Stimulated activated CD8-positive, alpha-beta memory T cell treated with anti-CD3 and anti-CD28 coated beads, Interleukin-12 subunit alpha, Interleukin-12 subunit beta, amount 100 ng/mL, for 24 hours (primary cell): ENCODE results near the gene CELF1.

Source experiments
- DNase-seq: peaks from one replicate; pipeline ENCODE4 v3.0.0-alpha.2; 2020; ENCODE audit errors: extremely low read depth

The CELF1 gene

DNA sequence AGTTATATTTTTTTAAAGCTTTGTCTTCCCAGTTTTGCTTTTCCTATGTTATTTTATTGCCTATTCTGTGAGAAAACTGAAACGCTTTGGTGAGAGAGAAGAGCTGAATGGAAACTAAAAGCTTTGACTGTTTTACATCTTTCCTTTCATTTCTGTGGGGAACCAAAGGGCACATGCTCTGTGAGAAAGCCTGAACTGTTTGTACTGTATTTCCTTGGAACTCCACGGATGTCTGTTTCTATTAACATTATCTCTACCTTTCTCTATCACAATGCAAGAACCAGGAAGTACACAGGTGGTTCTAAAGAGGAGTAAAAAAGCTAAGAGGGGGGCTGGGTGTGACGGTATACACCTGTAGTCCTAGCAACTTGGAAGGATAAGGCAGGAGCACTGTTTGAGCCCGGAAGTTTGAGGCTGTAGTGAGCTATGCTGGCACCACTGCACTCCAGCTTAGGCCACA is 43.8 kb downstream of the CELF1 start:
- no peak for DNase-seq

DNA sequence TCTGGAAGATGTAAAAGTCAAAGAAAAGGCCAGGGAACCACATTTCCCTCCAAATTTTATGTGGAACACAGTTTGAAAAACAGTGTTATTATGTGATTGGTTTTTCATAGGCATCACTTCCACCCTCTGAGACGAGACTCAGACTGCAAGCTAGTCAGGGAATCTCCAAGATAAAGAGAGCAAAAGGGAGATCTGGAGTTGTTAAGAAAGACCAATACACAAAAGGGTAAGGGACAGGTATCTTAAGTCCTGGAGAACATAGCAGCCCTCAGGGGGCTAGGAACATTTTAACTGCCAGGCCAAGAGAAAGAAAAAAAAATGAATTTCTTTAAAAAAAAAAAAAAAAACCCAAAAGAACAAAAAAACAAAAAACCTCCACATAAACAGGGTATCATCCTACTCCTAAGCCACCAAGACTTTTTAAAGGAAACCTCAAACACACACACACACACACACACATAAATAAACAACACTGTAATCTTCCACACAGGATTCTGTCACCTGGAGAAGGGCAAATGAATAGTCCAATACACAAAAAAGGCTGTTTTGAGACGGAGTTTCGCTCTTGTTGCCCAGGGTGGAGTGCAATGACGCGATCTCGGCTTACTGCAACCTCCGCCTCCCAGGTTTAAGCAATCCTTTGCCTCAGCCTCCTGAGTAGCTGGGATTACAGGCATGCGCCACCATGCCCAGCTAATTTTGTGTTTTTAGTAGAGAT is 44.5 kb downstream of the CELF1 start:
- DNase-seq: no peak

DNA sequence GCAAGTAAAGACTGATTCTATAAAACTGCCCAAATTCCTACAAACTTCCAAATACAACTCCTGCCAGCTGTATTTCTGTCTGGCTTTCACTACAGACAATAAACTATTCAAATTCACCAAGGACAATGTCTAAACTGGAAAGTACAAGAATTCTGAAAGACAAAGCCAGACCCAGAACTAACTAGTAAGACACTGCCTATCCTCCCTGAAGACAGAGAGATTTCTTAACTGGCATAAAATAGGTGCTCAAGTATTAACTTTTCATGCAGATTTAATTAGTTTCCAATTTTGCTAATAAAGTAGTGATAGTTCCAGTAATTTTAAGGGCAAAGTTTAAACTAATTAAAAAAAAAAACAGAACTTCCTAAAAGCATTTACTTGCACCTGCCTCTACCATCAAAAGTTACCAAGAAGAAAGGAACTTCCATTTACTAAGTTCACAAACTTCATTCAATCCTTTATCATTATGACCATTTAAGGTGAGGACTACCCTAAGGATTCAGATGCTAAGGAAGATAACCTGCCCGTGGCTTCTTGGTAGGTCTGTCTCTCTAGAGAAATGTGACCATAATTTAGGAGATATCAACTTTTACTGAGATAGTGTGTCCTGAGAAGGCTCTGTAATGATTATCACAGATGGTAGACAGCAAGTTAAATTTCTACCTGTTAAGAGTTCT is 45.2 kb downstream of the CELF1 start:
- DNase-seq: no peak

DNA sequence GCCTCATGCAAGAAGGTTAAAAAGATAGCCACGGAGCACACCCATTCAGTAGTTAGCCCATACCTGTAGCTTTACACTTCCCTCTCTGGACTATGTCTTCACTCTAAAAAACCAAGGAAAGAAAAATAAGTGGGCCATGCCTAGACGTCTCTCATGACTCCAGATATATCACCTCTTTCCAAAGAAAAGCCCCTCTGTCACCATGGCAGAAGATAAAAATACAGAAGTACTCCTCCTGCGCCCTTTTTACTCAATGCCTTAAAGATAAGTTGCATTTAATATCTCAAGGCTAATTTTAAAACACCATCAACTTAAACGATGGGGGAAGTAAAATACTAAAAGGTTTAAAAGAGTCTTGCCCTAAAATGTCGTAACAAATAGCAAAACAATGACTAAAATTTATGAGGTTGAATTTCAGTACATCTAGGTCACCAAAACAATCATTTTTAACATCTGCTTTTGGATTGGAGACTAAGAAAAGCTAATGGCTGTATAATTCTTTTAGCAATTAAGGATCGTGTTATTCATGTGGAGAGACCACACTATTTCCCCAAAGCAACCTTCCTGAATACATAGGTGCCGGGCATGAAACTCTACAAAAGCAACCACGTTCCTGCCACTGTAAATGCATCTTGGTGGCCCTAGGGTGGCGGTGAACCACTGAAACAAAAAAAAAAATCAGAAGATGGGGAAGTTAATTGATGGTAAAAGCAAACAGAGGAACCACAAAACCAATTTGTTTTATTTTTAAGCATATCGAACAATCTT is 46.0 kb downstream of the CELF1 start:
- DNase-seq: no peak

DNA sequence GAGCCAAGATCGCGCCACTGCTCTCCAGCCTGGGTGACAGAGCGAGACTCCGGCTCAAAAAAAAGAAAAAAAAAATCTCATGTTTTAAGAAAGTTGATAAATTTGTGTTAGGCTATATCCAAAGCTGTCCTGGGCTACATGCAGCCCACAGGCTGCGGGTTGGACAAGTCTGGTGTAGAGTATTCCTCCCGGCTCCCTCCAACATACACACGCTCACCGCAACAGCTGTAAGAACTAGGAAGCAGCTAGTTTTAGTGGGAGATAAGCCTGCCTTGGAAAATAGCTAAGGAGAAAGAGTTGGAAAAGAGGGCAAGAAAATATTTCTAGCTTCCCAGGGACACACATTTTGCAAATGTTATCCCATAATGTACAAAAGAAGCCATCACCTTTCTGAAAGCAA is 46.6 kb downstream of the CELF1 start:
- DNase-seq: no peak

DNA sequence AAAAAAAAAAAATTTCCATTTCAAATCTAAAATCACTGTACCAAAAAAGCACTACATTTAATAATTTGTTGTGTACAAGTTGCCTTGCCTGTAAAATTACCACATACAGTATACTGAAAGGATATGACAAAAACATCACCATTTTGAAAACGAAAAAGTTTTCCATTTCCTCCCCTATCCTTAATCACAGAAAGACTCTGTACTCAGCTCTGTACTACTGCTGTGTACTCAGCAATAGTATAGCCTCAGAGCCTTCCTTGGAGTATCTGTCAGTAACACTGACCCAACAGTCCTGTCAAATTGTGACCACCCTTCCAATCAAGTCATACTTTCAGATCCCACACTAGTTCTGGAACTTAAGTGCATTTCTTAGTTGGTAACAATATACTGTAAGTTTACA is 48.0 kb downstream of the CELF1 start:
- DNase-seq: no peak

DNA sequence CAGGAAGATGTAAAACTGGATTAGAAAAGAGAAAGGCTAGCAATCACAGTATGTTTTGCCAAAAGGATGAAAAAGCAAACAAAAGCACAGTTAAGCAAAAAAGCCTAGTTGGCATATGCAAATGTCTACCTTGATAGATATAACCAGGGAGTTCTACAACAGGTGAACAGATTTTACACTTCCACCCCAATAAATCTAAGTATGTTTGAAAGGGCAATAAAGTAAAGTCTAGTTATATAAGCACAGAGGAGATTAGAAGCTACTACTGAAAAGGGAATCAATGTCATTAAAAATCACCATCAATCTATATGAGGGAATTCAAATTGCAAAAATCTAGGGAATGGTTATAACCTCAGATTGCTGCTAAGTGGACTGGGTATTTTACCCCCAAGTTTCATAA is 49.7 kb downstream of the CELF1 start:
- DNase-seq: no peak

DNA sequence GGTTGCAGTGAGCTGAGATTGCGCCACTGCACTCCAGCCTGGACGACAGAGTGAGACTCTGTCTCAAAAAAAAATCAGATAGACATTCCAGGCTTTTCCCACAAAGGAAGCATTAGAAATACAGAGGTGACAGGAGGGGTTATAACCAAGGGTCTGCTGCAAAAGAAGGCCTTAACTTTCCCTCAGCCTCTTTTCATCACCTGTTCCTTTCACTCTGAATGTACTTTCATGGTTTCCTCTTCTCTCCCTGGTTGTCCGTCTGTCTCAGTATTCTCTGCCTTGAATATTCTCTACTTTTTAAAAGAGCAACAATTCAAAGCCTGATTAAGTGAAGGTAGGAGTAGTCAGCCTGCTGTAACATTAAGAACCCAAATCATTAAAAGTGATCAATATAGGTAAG is 50.2 kb downstream of the CELF1 start:
- DNase-seq: no peak

DNA sequence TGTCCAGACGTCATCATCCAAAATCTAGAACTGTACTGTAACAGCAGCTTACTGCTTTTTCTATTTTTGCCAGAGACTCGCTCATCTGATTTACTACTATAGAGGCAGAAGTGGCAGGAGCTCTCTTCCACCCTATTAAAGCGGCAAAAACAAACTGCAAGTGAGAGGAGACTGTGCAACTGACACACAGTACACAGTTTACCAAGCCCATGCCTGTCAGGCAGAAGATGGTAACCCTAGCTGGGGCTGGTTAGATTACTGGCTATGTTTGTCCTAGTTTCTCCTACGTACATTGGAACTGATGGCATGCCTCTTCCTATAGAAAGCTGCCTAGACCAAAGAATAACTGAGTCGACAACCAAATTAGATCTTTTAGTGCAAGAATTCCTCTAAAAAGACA is 51.8 kb downstream of the CELF1 start:
- no peak for DNase-seq

DNA sequence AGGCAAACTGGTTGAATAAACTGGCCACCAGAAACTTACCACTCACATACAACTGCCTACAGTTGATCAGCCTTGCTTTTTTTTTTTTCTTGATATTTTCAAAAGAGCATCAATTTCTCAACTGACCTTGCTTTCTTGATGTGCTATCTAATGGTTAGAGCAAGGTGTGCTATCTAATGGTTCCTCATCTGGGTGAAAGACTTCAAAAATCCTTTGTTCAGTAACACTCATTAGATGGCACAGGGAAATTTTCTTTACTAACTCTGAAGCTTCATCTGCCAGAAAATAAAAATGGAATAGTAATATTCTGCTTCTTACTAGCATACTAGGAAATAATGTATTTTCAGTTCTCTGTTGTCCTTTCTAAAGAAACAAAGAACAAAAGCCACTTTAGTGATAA is 52.8 kb downstream of the CELF1 start:
- no peak for DNase-seq

DNA sequence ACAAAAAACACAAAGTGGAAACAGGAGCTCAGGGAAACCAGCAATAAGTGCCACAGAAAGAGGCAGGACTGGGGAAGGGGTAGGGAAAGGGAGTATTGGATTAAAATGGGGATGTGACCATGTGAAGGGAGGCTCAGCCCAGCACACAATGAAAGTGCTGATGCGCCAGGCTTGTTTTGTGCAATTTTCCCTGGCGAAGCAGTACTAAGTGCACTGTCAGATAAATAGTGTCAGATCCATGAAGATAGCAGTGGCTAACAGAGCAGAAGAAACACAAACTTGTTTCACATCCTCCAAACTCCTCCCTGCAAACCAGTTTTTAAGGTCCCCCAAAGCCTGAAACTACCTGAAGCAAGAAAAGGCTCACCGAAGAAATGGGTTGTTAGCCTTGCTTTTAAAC is 53.3 kb downstream of the CELF1 start:
- DNase-seq: no peak

DNA sequence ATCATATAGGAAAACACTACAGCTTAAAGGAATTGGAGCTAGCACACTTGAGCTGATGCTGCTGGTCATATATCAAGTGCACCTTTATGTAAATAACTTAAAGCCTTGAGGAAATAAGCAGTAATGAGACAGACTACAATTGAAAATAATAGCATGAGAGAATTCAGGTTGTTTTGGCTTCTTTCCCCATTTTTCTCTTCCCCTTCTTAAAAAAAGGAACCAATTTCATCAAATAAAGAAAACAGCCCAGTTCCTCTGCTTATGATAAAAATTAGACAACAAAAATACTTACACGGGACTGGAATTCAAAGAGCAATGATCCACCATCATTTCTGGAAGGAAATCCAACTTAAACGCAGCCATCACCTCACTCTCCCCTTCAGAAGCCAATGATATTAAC is 53.8 kb downstream of the CELF1 start:
- no peak for DNase-seq

DNA sequence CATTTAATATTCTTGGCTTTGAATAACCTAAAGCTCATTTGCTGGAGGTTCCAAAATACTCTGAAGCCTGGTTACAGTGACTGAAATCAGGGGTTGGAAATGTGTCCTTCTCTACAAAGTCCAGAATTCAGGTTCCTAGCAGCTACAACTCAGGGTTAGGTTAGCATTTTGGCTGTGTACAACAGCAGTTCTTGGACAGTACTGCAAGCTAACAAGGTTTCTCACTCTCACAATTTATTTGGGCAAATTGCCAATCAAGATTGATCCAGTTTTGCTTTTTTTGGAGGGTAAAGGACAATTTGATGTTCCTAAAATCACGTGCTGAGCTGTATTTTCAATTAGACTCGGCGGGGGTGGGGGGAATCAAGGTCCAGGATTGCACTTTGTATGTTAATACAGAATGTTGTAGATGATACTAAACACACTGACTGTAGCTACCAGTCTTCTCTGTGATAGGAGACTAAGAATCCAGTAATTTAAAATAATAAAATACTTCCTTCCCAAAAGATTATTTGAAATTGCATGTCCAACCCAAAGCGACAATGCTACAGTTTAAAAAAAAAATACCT is 54.3 kb downstream of the CELF1 start:
- DNase-seq: no peak

DNA sequence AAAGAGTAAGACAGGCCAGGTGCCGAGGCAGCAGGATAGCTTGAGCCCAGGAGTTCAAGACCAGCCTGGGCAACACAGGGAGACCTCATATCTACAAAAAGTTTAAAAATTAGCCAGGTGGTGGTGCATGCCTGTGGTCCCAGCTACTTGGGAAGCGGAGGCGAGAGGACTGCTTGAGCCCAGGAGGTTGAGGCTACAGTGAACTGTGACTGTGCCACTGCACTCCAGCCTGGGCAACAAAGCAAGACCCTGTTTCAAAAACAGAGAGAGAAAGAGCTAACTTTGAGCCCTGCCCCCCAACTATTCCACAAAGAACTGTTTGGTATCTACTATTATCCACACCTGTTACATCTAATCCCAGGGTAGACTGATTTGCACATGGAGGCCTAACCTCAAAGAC is 54.8 kb downstream of the CELF1 start:
- no peak for DNase-seq

DNA sequence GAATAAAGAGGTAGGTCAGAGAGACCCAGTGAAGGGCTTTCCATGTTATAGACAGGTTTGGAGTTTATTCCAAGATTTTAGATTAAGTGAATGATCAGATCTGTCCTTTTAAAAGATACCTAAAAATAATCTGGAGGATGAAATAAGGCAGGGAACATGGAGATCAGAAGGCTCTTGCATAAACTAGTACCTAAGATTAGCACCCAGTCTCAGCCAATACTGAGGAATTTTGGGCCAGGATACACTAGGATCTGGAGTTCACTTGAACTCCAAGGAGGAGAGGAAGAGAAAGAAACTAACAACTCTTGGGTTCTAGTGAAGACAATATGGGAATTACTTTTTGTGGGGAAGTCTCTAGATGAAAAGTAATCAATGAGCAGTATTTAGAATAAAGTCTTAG is 56.1 kb downstream of the CELF1 start:
- no peak for DNase-seq

DNA sequence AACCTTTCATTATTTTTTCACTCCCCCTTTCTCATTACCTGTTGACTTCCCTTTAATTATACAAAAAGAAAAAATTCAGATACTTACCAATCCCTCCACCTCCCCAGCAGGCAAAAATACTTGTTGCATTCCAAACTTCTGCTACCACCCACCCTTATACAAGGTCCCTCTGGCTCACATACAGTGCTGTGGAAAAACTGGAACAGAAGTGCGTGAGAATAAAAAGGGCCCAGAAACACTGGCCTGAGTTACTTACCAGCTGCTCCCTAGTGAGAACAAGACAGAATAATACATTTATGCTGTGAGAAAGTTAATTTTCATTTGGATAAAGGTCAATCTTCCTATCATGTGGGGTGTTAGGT is 57.1 kb downstream of the CELF1 start:
- no peak for DNase-seq

DNA sequence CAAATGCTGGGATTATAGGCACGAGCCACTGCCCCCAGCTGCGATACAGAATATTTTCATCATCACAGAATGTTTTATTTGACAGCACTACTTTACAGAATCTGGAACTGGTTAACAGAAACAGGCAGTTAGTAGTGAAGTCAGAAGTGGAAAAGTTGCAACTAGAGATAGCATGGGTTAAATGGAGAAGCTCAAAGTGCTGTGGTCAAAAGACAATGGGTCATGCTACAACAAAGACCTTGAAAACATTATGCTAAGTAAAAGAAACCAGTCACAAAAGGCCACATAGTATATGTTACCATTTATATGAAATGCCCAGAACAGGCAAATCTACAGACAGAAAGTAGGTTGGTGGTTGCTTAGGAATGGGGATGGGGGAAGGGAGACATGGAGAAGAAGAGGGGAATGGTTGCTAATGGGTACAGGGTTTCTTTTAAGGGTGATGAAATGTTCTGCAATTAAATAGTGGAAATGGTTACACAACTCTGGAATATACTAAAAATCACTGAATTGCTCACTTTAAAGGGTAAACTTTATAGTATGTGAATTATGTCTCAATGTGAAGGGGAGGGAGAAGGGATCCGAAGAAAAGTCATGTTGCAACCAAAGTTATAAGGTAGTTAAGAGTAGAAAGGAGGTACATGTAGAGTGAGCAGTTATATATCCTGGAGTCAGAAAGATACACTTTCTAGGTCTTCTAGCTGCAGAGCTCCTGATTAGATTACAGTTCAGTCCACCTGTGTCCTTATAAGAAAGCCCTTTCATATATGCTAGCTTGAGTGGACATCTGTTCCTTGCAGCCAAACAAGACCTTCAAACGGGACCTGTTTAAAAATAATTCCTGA is 57.7 kb downstream of the CELF1 start:
- no peak for DNase-seq

DNA sequence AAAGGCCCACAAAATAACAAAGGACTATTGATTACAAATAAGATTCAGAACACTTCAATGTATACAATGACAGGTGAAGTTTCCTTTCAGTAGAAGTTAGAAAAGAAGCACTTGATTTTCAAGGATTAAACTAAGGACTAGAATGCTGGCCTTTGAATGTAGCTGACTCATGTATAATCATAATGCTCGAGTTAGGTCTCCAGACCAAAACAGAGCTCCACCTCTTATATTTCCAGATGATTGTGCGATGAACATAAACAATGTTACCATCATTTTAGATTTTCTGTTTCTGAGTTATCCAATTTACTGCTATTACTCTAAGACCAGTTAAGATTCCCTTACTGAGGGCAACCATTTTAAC is 63.6 kb downstream of the CELF1 start:
- no peak for DNase-seq

DNA sequence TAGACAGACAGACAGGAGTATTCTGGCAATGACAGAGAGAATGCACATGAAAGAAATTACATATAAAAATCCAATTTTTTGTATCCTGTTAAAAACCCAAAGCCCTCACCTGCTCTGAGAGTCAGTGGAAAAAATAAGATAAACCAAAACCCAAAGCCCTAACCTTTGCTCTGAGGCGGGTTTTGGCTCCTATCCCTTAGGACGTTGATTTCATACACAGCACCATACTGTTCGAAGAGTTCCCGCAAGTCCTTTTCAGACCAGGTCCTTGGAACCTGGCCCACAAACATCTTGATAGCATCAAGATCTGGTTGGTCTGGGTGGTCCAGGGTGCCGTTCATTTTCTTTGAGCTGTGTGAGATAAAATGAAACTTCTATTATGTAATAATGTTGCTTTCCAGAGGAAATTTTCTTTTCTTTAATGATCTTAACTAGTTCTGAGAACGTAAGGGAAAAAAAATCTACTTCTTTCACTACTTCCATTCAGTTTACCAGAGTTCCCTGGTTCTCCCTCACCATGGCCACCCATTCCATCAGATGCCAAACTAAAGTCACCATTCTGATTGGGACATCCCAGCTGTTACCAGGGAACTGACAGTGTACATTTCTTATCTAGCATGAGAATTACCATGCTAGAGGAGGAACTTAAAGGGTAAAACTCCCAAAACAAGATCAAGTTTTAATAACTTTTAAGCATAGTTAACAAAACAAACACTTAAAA is 64.1 kb downstream of the CELF1 start:
- no peak for DNase-seq

DNA sequence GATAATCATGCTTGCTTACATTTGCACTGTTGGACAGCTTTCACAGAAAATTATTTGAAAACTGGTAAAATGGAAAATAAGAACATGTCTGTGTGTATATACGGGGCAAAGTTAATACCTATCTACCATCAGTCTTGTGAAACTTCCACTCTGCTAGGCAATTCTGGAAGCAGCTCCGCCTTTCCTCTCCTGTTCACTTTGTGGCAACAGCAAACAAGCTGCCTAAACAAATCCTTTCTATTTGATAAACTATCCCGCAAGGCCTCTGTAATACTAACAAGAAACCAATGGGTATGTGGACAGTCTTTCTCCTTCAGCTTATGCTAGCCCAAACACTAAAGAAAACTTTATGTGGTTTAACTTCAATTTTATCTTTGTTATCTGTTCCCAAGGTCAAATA is 64.8 kb downstream of the CELF1 start:
- no peak for DNase-seq

DNA sequence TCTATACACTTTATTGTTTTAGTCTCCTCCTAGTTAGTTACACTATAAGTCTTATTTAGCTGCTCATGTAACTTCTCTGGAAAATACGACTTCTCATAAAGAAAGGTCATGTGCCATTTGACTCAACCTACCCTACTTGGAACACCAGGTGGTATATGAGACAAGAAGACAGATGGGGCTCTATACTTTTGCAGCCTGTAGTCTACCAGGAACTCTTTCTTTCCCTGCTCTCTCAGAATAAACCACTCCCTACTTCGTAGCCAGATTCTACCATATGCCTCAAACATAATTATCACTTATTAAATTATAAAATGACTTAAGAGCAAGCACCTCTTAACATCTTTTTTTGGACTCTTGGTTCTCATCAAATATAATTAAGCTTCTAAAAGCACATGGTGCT is 65.5 kb downstream of the CELF1 start:
- no peak for DNase-seq
